ENCODE results near the gene PCTP. TPM values are rescaled to one million over a fixed set of nuclear protein-coding genes. Genes with fewer than 3 reads are reported as not detected.

PCTP gene
- total and polyA plus RNA-seq, 9 of the 15 experiments (the other 6 are each of a cell fraction or from before 2014, with no cell fraction given): 10.9 to 62.3 (median 41.2) TPM

GRCh38 chr17:55728833-55729232 lies 22.0 kb upstream of the PCTP start:
- DNase-seq (ENCODE audit: extremely low read depth in 1 of 4, low spot score in 3 of 4) (no peak), FAIRE-seq (no peak), ATAC-seq (no peak)
- H3K36me3 ChIP-seq (ENCODE audit: control insufficient read depth, insufficient read depth, low read length): no peaks in the 10 kb centered on the region
- intact Hi-C loops (cut with micrococcal nuclease) (no loop called here), in situ Hi-C loops (cut with MboI) (no loop called here)
- ChIA-PET POLR2A (interaction anchor here (0.7 to 1.1 kb wide), 2 partner anchors 11 to 229 kb away, joined by 3 to 4 read pairs; no protein-coding TSS in a partner anchor), CTCF (ENCODE audit: low intra/inter-chr PET ratio) (no interaction called here)
- no peak for TF ChIP-seq CHAMP1 (IDR thresholded peaks at IDR 0.05)
- no peak for TF ChIP-seq PTBP1 (IDR thresholded peaks at IDR 0.05; ENCODE audit: low read depth, low read length)
- TF ChIP-seq SOX6 (IDR thresholded peaks at IDR 0.05): no peak
- no peak for TF ChIP-seq ZHX1 (conservative IDR thresholded peaks at IDR 0.05; ENCODE audit: low read length)
- no peak for TF ChIP-seq SIRT6 (IDR thresholded peaks at IDR 0.05; ENCODE audit: low read depth, low read length)
- TF ChIP-seq SRF (CRISPR knock-in tag; IDR thresholded peaks at IDR 0.05): no peak
- no peak overlapping the region for H3K4me3 ChIP-seq
- H3K27me3 ChIP-seq (ENCODE audit: control insufficient read depth in 2 of 2, insufficient read depth in 2 of 2, low read length in 2 of 2): no peaks in the 10 kb centered on the region
- H4K20me1 ChIP-seq (replicated peaks; ENCODE audit: control insufficient read depth, insufficient read depth, low read length): no peaks in the 10 kb centered on the region
- H3K9me3 ChIP-seq (replicated peaks; ENCODE audit: control insufficient read depth, insufficient read depth, low read depth, low read length): no peaks in the 10 kb centered on the region
- H3K4me2 ChIP-seq (ENCODE audit: insufficient read depth, low read length): no peak overlapping the region
- peak overlapping the region; percentile 0; the same call in 1 of the 2 replicates for H2AFZ ChIP-seq (ENCODE audit: low read depth, low read length)
- H3K9ac ChIP-seq (ENCODE audit: insufficient read depth in 1 of 2, low read depth in 2 of 2, low read length in 2 of 2): no peak overlapping the region
- no TSS peak for BruUV-seq (replicated peaks)
- H3K4me1 ChIP-seq (replicated peaks in 1 of 2; ENCODE audit: control insufficient read depth in 2 of 2, insufficient read depth in 2 of 2, low read length in 2 of 2): peaks cover 4 to 34% of the 10 kb centered on the region in 2 experiments; a peak in 4 of 5 replicates
- H3K27ac ChIP-seq (ENCODE audit: extremely low read depth, low read depth, low read length): no peak overlapping the region
- no peaks in the 10 kb centered on the region for H3K79me2 ChIP-seq (ENCODE audit: control insufficient read depth, insufficient read depth, low read length)
- peaks cover 3% of the 10 kb centered on the region for H3K9me1 ChIP-seq (ENCODE audit: control insufficient read depth, insufficient read depth, low read length)
- WGBS (ENCODE audit: insufficient coverage, low coverage, missing lambda C conversion rate): 71% methylated on average over 5 of the region's 5 CpGs
